ENCODE measurements around the gene LSAMP.
"Not testable (repeated sequence)": the region's sequence is repeated elsewhere in the genome, so short reads cannot be mapped to it uniquely, and the experiment has no call there.

LSAMP gene

GRCh38 chr3:116233711-116234357 is 211.5 kb downstream of the LSAMP start:
- no peak for DNase-seq

DNA sequence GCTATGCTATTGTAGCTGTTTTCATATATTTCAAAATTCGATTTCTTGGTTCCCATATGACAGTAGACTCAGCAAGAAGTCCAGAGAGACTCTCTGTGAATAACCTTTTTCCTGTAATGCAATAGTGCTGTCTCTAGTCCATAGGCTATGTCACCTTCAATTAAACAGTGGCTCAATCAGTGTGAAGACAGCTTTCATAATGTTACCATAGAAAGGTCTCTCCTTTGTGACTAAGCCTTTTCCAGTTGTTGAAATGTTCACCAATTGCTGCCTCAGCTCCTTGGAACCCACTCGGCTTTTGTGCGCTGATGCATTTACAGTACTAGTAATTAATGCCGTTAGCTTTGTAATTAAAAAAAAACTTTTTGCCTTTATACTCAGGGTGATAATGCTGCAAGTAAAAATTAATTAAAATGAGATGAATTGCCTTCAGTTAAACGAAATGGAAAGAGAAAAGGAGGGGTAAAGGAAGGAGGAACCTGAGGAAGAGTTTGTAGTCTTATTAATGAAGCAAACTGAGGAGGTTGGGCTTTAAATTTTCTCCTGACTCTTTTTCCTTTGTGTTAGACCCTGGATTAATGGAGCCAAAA is 214.8 kb downstream of the LSAMP start:
- no peak for DNase-seq

DNA sequence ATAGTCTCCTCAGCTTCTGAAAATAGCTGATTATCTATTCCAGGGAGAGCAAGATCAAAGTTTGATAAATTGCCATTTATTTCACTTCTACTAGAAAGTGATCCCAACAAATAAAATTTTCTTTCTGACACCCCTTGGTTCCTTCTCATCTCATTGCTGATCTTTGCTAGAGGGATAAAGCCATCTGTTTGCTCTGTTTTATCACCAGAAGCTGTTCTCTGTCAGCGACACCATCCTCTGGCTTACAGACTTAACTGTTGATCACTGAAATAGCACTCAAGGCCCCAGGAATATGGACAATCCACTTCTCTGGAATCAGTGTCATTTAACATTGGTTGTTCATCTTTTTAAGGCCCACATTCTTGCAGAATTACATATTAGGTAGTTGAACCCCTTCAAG is 219.0 kb downstream of the LSAMP start:
- DNase-seq: no peak

DNA sequence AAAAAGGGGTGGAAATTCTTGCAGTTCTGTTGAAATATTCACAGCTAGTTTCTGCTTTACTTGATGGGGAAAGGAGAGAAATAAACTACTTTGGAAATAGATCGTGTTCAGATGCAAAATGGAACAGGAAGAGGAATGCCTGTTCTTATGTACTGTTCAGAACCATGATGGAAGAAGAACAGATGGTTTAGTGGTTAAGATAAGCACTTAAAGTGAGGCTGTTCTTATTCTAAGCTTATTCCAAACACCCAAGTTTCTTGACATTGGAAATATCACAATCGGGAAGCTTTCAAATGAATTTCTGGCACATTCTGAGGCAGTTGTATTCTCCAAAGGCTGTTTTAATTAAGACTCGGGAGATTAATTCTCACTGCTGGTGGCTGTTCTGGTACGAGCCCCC is 228.5 kb downstream of the LSAMP start:
- DNase-seq: no peak

- no peak for DNase-seq
Measured at GRCh38 chr3:116211901-116212300, 233.4 kb downstream of the LSAMP start.

GRCh38 chr3:116208830-116209229 is 236.5 kb downstream of the LSAMP start:
- not testable (repeated sequence) for DNase-seq

DNA sequence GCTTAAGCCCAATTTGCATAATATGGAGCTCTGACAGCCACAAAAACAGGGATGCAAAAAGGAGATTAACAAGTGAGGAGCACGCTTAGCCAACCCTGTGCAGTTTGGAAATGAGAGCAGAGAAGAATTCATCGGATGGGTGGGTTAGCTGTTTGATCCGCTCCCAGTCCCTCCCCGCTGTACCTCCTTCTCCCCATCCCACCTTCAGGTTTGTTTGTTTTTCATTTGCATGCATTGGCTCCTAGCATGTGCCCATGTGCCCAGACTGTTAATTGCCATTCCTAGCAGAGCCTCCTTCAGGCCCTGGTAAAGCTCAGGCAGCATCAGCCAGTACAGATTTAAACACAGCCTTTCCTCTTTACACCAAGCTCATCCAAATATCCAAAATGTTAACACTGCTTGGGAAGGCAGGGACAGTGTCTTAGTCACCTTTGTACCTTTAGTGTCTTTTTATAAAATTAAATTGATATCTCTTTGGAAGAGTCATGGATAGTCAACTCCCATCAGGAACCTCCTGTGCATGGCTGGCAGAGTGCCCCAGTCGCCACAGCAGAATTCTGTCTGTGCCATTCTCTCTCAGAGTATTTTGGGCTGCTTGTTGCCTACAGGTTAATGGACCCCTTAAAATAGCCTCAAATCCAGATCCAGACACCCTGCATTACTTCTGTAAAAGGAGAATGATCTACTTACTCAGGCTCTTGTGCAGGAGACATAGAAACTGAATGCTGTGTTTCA is 244.2 kb downstream of the LSAMP start:
- no peak for DNase-seq

DNA sequence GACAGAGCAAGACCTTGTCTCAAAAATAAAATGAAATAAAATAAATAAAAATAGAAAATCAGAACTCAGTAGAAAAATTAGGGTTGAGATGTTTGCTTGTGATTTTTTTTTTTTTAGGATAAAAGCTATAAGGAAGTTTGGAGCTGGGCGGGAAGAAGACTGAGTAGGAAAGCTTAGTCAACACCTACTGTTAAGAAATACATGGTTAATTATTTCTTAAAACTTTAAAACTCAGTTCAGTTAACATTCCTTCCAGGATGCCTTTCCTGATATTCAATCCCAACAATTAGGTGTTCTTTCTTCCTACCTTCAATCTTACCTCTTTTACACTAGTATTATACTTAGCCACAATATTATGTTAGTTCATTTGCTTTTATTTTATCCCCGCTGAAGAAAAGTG is 246.2 kb downstream of the LSAMP start:
- no peak for DNase-seq

DNA sequence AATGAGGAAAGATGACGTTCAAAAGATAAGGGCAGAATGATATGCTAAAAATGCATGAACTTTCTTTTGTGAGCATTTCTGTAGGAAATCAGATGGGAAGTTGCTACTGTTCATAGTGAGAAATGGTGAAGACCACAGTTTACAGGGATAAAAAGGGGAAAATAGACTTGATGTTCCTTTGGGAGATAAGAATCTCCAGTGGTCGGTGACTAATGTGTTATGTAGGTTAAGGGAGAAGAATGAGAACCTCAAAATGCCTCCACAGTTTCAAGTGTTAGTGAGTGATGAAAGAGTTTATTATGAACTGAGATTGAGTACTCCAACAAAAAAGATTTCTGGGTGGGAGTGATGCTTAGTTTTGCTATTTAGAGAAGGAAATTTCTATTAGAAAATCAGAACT is 247.2 kb downstream of the LSAMP start:
- DNase-seq: no peak

DNA sequence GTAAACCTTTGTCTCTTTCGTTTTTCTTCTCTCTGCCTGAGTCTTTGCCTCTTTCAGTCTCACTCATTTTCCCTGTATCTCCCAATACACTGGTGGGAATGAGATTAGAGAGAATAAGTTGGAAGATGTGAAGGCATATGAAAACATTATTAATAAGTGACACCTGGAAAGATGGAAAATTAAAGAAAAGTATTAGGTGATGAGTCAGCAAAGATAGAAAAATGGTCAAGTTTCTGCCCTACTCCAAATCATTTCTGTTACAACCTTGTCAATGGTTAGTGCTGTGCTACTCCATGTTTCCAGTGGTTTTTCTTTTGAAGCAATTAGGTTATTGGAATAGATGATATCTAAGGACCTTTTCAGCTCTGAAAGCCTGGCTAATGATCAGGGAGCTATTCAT is 252.8 kb downstream of the LSAMP start:
- DNase-seq: no peak

- DNase-seq: no peak
Measured at GRCh38 chr3:116191409-116191808, 253.9 kb downstream of the LSAMP start.

- DNase-seq: no peak
Measured at GRCh38 chr3:116190095-116190494, 255.2 kb downstream of the LSAMP start.

GRCh38 chr3:116188231-116188785 is 257.0 kb downstream of the LSAMP start:
- no peak for DNase-seq

DNA sequence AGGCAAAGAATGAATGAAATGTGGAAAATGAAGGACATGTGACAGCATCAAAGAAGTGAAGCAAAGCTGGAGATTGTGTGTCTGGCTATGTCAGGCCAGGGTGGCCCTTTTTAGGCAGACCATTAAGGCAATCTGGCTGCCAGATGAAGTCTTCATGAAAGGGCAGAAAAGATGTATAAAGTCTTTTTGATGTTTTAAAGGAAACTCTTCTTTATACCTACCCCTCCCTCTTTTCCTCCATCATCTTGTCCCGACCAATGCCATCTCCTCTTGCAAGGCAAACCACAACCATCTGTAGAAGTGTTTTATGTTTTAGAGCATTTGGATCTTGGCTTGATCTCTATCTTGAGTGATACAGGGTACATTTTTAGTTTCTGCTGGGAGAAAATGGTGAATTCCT is 259.2 kb downstream of the LSAMP start:
- no peak for DNase-seq

GRCh38 chr3:116181159-116181558 is 264.1 kb downstream of the LSAMP start:
- DNase-seq: no peak

- no peak for DNase-seq
Measured at GRCh38 chr3:116179091-116179490, 266.2 kb downstream of the LSAMP start.

GRCh38 chr3:116176974-116177555 is 268.2 kb downstream of the LSAMP start:
- DNase-seq: no peak

DNA sequence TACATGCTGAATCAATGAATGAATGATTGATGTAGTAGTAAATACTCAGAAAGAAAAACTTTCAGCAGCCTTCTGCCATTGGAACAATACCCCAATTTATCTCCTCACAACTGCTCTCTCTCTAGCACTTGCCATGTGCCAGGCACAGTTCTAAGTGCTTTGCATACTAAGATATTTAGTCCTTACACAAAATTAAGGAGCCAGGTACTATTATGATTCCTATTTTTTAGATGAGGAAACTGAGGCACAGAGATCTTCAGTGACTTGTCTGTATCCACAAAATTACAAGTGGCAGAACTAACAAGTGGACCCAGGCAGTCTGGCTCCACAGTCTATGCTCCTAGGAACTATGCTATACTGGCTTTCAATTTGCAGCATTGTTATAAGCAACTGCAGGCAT is 279.2 kb downstream of the LSAMP start:
- DNase-seq: no peak

DNA sequence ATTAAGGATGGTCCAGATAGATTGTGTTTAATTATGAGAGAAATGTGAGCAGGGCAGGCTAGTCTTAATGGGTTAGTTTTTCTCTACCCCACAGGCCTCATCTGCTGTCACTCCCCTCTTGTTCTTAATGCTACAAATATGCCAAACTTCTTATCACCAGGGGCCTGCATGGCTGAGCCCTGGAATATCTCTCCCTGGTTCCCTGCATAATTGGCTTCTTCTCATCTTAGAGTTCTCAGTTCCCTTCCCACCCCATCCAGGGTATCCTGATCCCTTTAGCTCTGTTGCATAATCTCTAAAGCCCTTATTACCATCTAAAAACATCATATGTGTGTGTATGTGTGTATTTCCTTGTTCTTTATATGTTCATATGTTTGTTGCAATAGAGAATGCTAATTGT is 279.6 kb downstream of the LSAMP start:
- no peak for DNase-seq

GRCh38 chr3:116165135-116165534 is 280.2 kb downstream of the LSAMP start:
- DNase-seq: no peak

DNA sequence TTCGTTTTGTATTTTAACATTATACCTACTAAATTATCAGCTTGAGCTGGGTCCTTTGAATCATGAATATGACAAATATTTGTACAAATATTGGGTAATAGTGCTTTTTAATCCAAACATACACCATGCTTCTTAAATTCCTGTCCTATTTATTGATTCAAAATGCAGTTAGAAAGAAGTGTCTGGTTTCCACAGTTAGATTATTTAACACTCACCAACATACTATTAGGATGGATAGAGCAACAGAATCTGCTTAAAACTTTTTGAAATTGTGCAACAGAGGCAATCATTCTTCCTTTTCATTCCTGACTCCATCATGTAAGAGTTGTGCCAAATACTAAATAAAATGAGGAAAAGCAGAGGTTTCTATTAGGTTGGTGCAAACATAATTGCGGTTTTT is 281.2 kb downstream of the LSAMP start:
- DNase-seq: no peak

DNA sequence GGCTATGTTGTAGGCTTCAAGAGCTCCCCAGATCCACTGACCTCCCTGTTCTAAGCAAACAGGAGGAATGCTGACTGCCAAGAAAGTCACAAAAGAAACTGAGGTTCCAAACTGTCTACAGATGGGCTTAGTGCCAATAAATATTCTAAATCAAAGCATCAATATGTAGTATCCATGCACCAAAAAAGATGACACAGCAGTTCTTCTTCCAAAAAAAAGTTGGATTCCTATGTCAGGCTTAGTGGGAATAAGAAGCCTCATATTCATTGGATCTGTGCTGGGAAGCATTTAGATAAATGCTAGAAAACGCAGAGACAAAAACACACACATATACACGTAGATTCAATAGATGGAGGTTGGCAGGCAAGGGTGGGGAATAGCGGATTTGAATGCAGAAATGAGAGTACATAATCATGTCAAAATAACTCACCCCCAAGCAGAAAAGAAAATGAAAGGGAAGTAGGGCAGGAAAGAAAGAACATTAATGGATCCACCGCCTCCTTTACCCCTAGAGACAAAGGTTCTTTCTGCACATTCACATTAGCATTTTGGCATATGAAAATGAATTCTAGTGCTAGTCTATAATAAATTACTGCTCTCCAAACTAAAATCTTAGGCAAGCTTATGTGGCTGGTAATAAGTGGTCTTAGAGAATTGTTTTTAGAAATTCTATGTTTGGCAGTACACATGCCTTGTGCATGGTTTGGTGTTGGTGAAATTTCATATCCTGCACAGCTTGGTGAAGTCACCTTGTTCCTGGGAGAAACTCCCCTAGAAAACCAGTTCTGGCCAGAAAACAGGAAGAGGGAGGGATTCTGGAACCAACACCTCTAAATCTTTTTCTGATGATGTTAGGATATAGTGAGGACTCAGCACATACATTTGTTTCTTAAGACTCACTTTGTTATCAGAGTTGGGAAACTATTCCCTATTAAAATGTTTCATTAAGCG is 283.4 kb downstream of the LSAMP start:
- DNase-seq: no peak

DNA sequence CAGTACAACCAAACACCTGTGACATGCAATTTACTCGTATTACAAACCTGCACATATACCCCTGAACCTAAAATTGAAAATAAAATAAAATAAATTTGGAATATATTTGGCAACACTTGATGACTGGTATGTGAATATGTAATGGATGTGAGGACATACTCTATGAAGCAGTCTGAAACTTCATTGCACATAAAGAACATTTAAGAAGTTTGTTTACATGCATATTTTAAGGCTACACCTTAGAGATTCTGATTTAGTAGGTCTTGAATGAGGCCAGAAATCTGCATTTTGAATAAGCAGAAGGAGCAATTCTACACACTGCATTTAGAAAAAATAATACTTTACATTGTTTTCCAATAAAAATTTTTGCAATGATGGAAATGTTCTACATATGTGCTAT is 284.7 kb downstream of the LSAMP start:
- no peak for DNase-seq
